HEK293 (cell line): ENCODE results near the gene SYTL1.

Source experiments
- CTCF ChIA-PET: fragments of 350-600 bp; formaldehyde crosslinking; extraction: SDS; loops from one replicate; lab custom pipeline; 2021; ENCODE audit warnings: antibody characterized with exemption; lab: Yijun Ruan, JAX
- POLR2A ChIA-PET: fragments of 300-600 bp; formaldehyde crosslinking; extraction: SDS; loops from one replicate; lab custom pipeline; 2020; ENCODE audit warnings: antibody characterized with exemption, inconsistent platforms; lab: Yijun Ruan, JAX
- H3K27ac ChIP-seq: fragments of 200-500 bp; sonication (Bioruptor generic); 2 replicates; pipeline ENCODE4 v1.5.1; 2014; ENCODE audit warnings: low read depth, low read length, control low read depth, inconsistent platforms; ENCODE audit errors: extremely low read depth
- H3K36me3 ChIP-seq, 2 experiments: fragments of 200-500 bp in 1 of 2; sonication (Bioruptor generic) in 1 of 2; 1 replicate in 1 of 2; 2 replicates in 1 of 2; pipeline ENCODE4 v1.5.1; 2014 to 2017; ENCODE audit warnings: inconsistent platforms in 2 of 2, low read length in 2 of 2; ENCODE audit not compliant: control insufficient read depth in 2 of 2, insufficient read depth in 1 of 2
- H3K4me1 ChIP-seq: fragments of 200-500 bp; sonication (Bioruptor generic); 2 replicates; pipeline ENCODE4 v1.5.1; 2014; ENCODE audit warnings: mild to moderate bottlenecking, low read length, inconsistent platforms; ENCODE audit not compliant: control insufficient read depth, insufficient read depth
- H3K4me3 ChIP-seq: 2 replicates; pipeline ENCODE4 v1.5.1; 2011; ENCODE audit warnings: low read depth, mild to moderate bottlenecking, control low read depth, low read length, moderate library complexity
- H3K9me3 ChIP-seq: fragments of 200-500 bp; sonication (Bioruptor generic); 2 replicates; pipeline ENCODE4 v1.5.1; 2014; ENCODE audit warnings: low read depth, low read length, inconsistent platforms; ENCODE audit not compliant: control insufficient read depth, insufficient read depth
- ATF2 ChIP-seq: fragments of 450-650 bp; formaldehyde crosslinking; IDR thresholded peaks from 2 replicates; pipeline ENCODE4 v1.5.1; 2016; ENCODE audit warnings: missing biosample characterization, missing genetic modification characterization, low read depth
- BCL11A ChIP-seq: fragments of 450-650 bp; formaldehyde crosslinking; IDR thresholded peaks from 2 replicates; pipeline ENCODE4 v1.5.1; 2016; ENCODE audit warnings: low read depth, missing biosample characterization, missing genetic modification characterization
- PATZ1 ChIP-seq: fragments of 450-650 bp; formaldehyde crosslinking; IDR thresholded peaks from 2 replicates; pipeline ENCODE4 v1.5.1; 2016; ENCODE audit warnings: missing biosample characterization, missing genetic modification characterization
- SALL2 ChIP-seq: fragments of 450-650 bp; formaldehyde crosslinking; IDR thresholded peaks from 2 replicates; pipeline ENCODE4 v1.5.0; 2017; ENCODE audit warnings: missing biosample characterization, mild to moderate bottlenecking, missing genetic modification characterization, borderline replicate concordance
- ZBTB21 ChIP-seq: fragments of 450-650 bp; formaldehyde crosslinking; IDR thresholded peaks from 2 replicates; pipeline ENCODE4 v1.5.1; 2017; ENCODE audit warnings: missing biosample characterization, missing genetic modification characterization
- ZBTB8A ChIP-seq: fragments of 450-650 bp; formaldehyde crosslinking; IDR thresholded peaks from 2 replicates; pipeline ENCODE4 v1.5.1; 2016; ENCODE audit warnings: missing biosample characterization, missing genetic modification characterization
- ZNF174 ChIP-seq: fragments of 450-650 bp; formaldehyde crosslinking; IDR thresholded peaks from 2 replicates; pipeline ENCODE4 v1.5.0; 2017; ENCODE audit warnings: missing biosample characterization, mild to moderate bottlenecking, missing genetic modification characterization
- ZNF175 ChIP-seq: fragments of 450-650 bp; formaldehyde crosslinking; IDR thresholded peaks from 2 replicates; pipeline ENCODE4 v1.5.1; 2016; ENCODE audit warnings: missing biosample characterization, missing genetic modification characterization
- ZNF23 ChIP-seq: fragments of 450-650 bp; formaldehyde crosslinking; IDR thresholded peaks from 2 replicates; pipeline ENCODE4 v1.5.1; 2016; ENCODE audit warnings: missing biosample characterization, missing genetic modification characterization, borderline replicate concordance
- ZNF350 ChIP-seq: fragments of 450-650 bp; formaldehyde crosslinking; IDR thresholded peaks from 2 replicates; pipeline ENCODE4 v1.5.0; 2017; ENCODE audit warnings: missing biosample characterization, mild to moderate bottlenecking, missing genetic modification characterization
- ZNF423 ChIP-seq: fragments of 450-650 bp; formaldehyde crosslinking; IDR thresholded peaks from 2 replicates; pipeline ENCODE4 v1.5.1; 2016; ENCODE audit warnings: missing biosample characterization, missing genetic modification characterization
- ZNF560 ChIP-seq: fragments of 450-650 bp; formaldehyde crosslinking; IDR thresholded peaks from 2 replicates; pipeline ENCODE4 v1.5.1; 2017; ENCODE audit warnings: missing biosample characterization, missing genetic modification characterization, borderline replicate concordance
- ZNF571 ChIP-seq: fragments of 450-650 bp; formaldehyde crosslinking; IDR thresholded peaks from 2 replicates; pipeline ENCODE4 v1.5.0; 2017; ENCODE audit warnings: missing biosample characterization, missing genetic modification characterization
- ZNF585B ChIP-seq: fragments of 450-650 bp; formaldehyde crosslinking; IDR thresholded peaks from 2 replicates; pipeline ENCODE4 v1.5.1; 2016; ENCODE audit warnings: missing biosample characterization, missing genetic modification characterization
- ZNF600 ChIP-seq: fragments of 450-650 bp; formaldehyde crosslinking; IDR thresholded peaks from 2 replicates; pipeline ENCODE4 v1.5.1; 2016; ENCODE audit warnings: missing biosample characterization, missing genetic modification characterization
- ZNF623 ChIP-seq: fragments of 450-650 bp; formaldehyde crosslinking; IDR thresholded peaks from 2 replicates; pipeline ENCODE4 v1.5.1; 2016; ENCODE audit warnings: missing biosample characterization, missing genetic modification characterization
- ZNF624 ChIP-seq: fragments of 450-650 bp; formaldehyde crosslinking; IDR thresholded peaks from 2 replicates; pipeline ENCODE4 v1.5.1; 2017; ENCODE audit warnings: missing biosample characterization, missing genetic modification characterization
- ZNF654 ChIP-seq: fragments of 450-650 bp; formaldehyde crosslinking; IDR thresholded peaks from 2 replicates; pipeline ENCODE4 v1.5.1; 2016; ENCODE audit warnings: low read depth, missing biosample characterization, missing genetic modification characterization
- ZNF701 ChIP-seq: fragments of 450-650 bp; formaldehyde crosslinking; IDR thresholded peaks from 2 replicates; pipeline ENCODE4 v1.5.1; 2016; ENCODE audit warnings: missing biosample characterization, missing genetic modification characterization
- ZNF843 ChIP-seq: fragments of 450-650 bp; formaldehyde crosslinking; IDR thresholded peaks from 2 replicates; pipeline ENCODE4 v1.5.1; 2016; ENCODE audit warnings: missing biosample characterization, missing genetic modification characterization
- ZSCAN30 ChIP-seq: fragments of 450-650 bp; IDR thresholded peaks from 2 replicates; pipeline ENCODE4 v1.5.1; 2018; ENCODE audit warnings: missing biosample characterization, mild to moderate bottlenecking, missing genetic modification characterization, moderate library complexity
- ZSCAN5A ChIP-seq: fragments of 450-650 bp; formaldehyde crosslinking; IDR thresholded peaks from 2 replicates; pipeline ENCODE4 v1.5.1; 2016; ENCODE audit warnings: missing biosample characterization, missing genetic modification characterization
- TF ChIP-seq, protein P1 (sequence below): fragments of 450-650 bp; formaldehyde crosslinking; IDR thresholded peaks from 2 replicates; pipeline ENCODE4 v1.5.1; 2016; ENCODE audit warnings: missing biosample characterization, missing genetic modification characterization
- TF ChIP-seq, protein P2 (sequence below): fragments of 450-650 bp; formaldehyde crosslinking; IDR thresholded peaks from 2 replicates; pipeline ENCODE4 v1.5.1; 2017; ENCODE audit warnings: missing biosample characterization, missing genetic modification characterization
- TF ChIP-seq, protein P3 (sequence below): fragments of 450-650 bp; formaldehyde crosslinking; conservative IDR thresholded peaks from 2 replicates; pipeline ENCODE4 v1.5.1; 2016; ENCODE audit warnings: low read depth, missing biosample characterization, missing genetic modification characterization

Gene SYTL1

GRCh38 chr1:27400963-27401341 lies 59.1 kb downstream of the SYTL1 start (continued):
- TF ChIP-seq ZNF585B (tag by site-specific recombination) (no peak), PATZ1 (no peak)

- POLR2A ChIA-PET: no interaction called here
- Histone ChIP-seq H3K9me3 (no peaks in the 10 kb centered on the region), H3K36me3 (peaks cover 0 to 20% of the 10 kb centered on the region in 2 experiments; a peak in 1 of 3 replicates), H3K27ac (no peak overlapping the region), H3K4me3 (no peak overlapping the region), H3K4me1 (no peaks in the 10 kb centered on the region)
- CTCF ChIA-PET: interaction anchor here (0.8 to 2.7 kb wide), 4 partner anchors 155 to 206 kb away, joined by 3 to 13 read pairs (median 4); no protein-coding TSS in a partner anchor
- no peak for TF ChIP-seq ZNF423 (tag by site-specific recombination)
- no peak for TF ChIP-seq ZNF350 (tag by site-specific recombination)
- no peak for TF ChIP-seq ZNF560
- no peak for TF ChIP-seq ZNF701
- TF ChIP-seq ATF2: no peak
- no peak for TF ChIP-seq ZNF175 (tag by site-specific recombination)
- no peak for TF ChIP-seq ZSCAN30
- no peak for TF ChIP-seq ZSCAN5A (tag by site-specific recombination)
- no peak for TF ChIP-seq BCL11A (tag by site-specific recombination)
- no peak for TF ChIP-seq ZBTB21 (tag by site-specific recombination)
- no peak for TF ChIP-seq ZBTB8A (tag by site-specific recombination)
- TF ChIP-seq ZNF623 (tag by site-specific recombination): no peak
- TF ChIP-seq ZNF571 (tag by site-specific recombination): no peak
- TF ChIP-seq, protein P1, sequence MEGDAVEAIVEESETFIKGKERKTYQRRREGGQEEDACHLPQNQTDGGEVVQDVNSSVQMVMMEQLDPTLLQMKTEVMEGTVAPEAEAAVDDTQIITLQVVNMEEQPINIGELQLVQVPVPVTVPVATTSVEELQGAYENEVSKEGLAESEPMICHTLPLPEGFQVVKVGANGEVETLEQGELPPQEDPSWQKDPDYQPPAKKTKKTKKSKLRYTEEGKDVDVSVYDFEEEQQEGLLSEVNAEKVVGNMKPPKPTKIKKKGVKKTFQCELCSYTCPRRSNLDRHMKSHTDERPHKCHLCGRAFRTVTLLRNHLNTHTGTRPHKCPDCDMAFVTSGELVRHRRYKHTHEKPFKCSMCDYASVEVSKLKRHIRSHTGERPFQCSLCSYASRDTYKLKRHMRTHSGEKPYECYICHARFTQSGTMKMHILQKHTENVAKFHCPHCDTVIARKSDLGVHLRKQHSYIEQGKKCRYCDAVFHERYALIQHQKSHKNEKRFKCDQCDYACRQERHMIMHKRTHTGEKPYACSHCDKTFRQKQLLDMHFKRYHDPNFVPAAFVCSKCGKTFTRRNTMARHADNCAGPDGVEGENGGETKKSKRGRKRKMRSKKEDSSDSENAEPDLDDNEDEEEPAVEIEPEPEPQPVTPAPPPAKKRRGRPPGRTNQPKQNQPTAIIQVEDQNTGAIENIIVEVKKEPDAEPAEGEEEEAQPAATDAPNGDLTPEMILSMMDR (tag by site-specific recombination): peak; percentile 38; the same call in 1 of the 2 replicates
- no peak for TF ChIP-seq ZNF23 (tag by site-specific recombination)
- TF ChIP-seq ZNF174 (tag by site-specific recombination): no peak
- TF ChIP-seq, protein P2, sequence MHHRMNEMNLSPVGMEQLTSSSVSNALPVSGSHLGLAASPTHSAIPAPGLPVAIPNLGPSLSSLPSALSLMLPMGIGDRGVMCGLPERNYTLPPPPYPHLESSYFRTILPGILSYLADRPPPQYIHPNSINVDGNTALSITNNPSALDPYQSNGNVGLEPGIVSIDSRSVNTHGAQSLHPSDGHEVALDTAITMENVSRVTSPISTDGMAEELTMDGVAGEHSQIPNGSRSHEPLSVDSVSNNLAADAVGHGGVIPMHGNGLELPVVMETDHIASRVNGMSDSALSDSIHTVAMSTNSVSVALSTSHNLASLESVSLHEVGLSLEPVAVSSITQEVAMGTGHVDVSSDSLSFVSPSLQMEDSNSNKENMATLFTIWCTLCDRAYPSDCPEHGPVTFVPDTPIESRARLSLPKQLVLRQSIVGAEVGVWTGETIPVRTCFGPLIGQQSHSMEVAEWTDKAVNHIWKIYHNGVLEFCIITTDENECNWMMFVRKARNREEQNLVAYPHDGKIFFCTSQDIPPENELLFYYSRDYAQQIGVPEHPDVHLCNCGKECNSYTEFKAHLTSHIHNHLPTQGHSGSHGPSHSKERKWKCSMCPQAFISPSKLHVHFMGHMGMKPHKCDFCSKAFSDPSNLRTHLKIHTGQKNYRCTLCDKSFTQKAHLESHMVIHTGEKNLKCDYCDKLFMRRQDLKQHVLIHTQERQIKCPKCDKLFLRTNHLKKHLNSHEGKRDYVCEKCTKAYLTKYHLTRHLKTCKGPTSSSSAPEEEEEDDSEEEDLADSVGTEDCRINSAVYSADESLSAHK (tag by site-specific recombination): peak; percentile 70
- TF ChIP-seq SALL2 (tag by site-specific recombination): no peak
- peak; percentile 28 for TF ChIP-seq ZNF654
- TF ChIP-seq, protein P3, sequence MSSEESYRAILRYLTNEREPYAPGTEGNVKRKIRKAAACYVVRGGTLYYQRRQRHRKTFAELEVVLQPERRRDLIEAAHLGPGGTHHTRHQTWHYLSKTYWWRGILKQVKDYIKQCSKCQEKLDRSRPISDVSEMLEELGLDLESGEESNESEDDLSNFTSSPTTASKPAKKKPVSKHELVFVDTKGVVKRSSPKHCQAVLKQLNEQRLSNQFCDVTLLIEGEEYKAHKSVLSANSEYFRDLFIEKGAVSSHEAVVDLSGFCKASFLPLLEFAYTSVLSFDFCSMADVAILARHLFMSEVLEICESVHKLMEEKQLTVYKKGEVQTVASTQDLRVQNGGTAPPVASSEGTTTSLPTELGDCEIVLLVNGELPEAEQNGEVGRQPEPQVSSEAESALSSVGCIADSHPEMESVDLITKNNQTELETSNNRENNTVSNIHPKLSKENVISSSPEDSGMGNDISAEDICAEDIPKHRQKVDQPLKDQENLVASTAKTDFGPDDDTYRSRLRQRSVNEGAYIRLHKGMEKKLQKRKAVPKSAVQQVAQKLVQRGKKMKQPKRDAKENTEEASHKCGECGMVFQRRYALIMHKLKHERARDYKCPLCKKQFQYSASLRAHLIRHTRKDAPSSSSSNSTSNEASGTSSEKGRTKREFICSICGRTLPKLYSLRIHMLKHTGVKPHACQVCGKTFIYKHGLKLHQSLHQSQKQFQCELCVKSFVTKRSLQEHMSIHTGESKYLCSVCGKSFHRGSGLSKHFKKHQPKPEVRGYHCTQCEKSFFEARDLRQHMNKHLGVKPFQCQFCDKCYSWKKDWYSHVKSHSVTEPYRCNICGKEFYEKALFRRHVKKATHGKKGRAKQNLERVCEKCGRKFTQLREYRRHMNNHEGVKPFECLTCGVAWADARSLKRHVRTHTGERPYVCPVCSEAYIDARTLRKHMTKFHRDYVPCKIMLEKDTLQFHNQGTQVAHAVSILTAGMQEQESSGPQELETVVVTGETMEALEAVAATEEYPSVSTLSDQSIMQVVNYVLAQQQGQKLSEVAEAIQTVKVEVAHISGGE (tag by site-specific recombination): no peak
- no peak for TF ChIP-seq ZNF843
- TF ChIP-seq ZNF600 (tag by site-specific recombination): no peak
- TF ChIP-seq ZNF624 (tag by site-specific recombination): no peak
Observed at GRCh38 chr1:27402349-27402754, 60.5 kb downstream of the SYTL1 start.
